Endothelial cell of umbilical vein (primary cell): Measurements from ENCODE around the gene NKAIN4. TPM values are rescaled to one million over a fixed set of nuclear protein-coding genes. Genes with fewer than 3 reads are reported as not detected.

Experiments
- BruUV-seq: library from RNA; stranded (reverse); fragments of 400-500 nt; replicated peaks from 2 replicates; lab custom pipeline; 2021; lab: Mats Ljungman, UMichigan
- CTCF ChIA-PET: fragments of 300-600, 350-600 bp; sonication (Branson Sonifier 250); formaldehyde crosslinking; loops from one replicate; lab custom pipeline; 2021; ENCODE audit warnings: antibody characterized with exemption, inconsistent platforms; lab: Charles Lee
- POLR2A ChIA-PET: fragments of 300-600, 350-600 bp; sonication (Branson Sonifier 250); formaldehyde crosslinking; loops from one replicate; lab custom pipeline; 2021; ENCODE audit warnings: antibody characterized with exemption, inconsistent platforms; lab: Charles Lee
- DNase-seq: peaks from one replicate; pipeline ENCODE4 v3.0.0-alpha.2; 2011; ENCODE audit warnings: low read depth, low spot score
- FAIRE-seq: peaks from 2 replicates; lab custom pipeline; 2011; peaks lifted over from hg19 to GRCh38; lab: Jason Lieb, UNC
- H2AFZ ChIP-seq: 2 replicates; pipeline ENCODE4 v1.6.0; 2012; ENCODE audit warnings: low read depth, low read length, control low read depth, inconsistent platforms
- H3K27ac ChIP-seq: 2 replicates; pipeline ENCODE4 v1.5.1; 2011; ENCODE audit warnings: low read depth, mild to moderate bottlenecking, control low read depth, low read length, moderate library complexity; ENCODE audit not compliant: insufficient read depth
- H3K27me3 ChIP-seq, 2 experiments: 2 replicates each; pipeline versions ENCODE4 v1.6.0 to v1.6.1; 2011; ENCODE audit warnings: low read length in 2 of 2, mixed read lengths in 1 of 2; ENCODE audit not compliant: control insufficient read depth in 2 of 2, insufficient read depth in 2 of 2
- H3K36me3 ChIP-seq, 2 experiments: 2 replicates in 1 of 2; 3 replicates in 1 of 2; pipeline ENCODE4 v1.5.1; 2011; ENCODE audit warnings: low read length in 2 of 2, mild to moderate bottlenecking in 1 of 2, moderate library complexity in 1 of 2; ENCODE audit not compliant: control insufficient read depth in 2 of 2, insufficient read depth in 2 of 2; ENCODE audit errors: extremely low read depth in 1 of 2
- H3K4me1 ChIP-seq: 3 replicates; pipeline ENCODE4 v1.5.1; 2011; ENCODE audit warnings: mild to moderate bottlenecking, low read length; ENCODE audit not compliant: control insufficient read depth, insufficient read depth; ENCODE audit errors: extremely low read depth
- H3K4me2 ChIP-seq: 2 replicates; pipeline ENCODE4 v1.6.1; 2011; ENCODE audit warnings: low read length, control low read depth, mixed read lengths; ENCODE audit not compliant: insufficient read depth
- H3K4me3 ChIP-seq, 3 experiments: fragments of 200-600 bp in 1 of 3; sonication (generic), shearing (Covaris generic) in 1 of 3; replicated peaks in 1 of 3; 2 replicates each; pipeline ENCODE4 v1.5.1; 2011 to 2016; ENCODE audit warnings: control low read depth in 3 of 3, low read length in 3 of 3, mild to moderate bottlenecking in 2 of 3, inconsistent platforms in 1 of 3, low read depth in 1 of 3, moderate library complexity in 1 of 3; ENCODE audit not compliant: insufficient read depth in 1 of 3
- H3K79me2 ChIP-seq: 2 replicates; pipeline ENCODE4 v1.6.0; 2012; ENCODE audit warnings: low read length, inconsistent platforms; ENCODE audit not compliant: control insufficient read depth, insufficient read depth
- H3K9ac ChIP-seq: replicated peaks from 2 replicates; pipeline ENCODE3; 2011; ENCODE audit warnings: low read length, control low read depth; ENCODE audit not compliant: insufficient read depth; ENCODE audit errors: extremely low read depth
- H3K9me1 ChIP-seq: replicated peaks from 3 replicates; pipeline ENCODE4 v1.6.0; 2011; ENCODE audit warnings: mild to moderate bottlenecking, low read length; ENCODE audit not compliant: control insufficient read depth, insufficient read depth; ENCODE audit errors: extremely low read depth
- H3K9me3 ChIP-seq: replicated peaks from 2 replicates; pipeline ENCODE4 v1.5.1; 2012; ENCODE audit warnings: low read length, inconsistent platforms; ENCODE audit not compliant: control insufficient read depth, insufficient read depth
- H4K20me1 ChIP-seq: replicated peaks from 2 replicates; pipeline ENCODE3; 2011; ENCODE audit warnings: mild to moderate bottlenecking, low read length; ENCODE audit not compliant: control insufficient read depth, insufficient read depth; ENCODE audit errors: extremely low read depth
- CTCF ChIP-seq, 2 donors: IDR thresholded peaks; 1 replicate in 1 of 2; 2 replicates in 1 of 2; pipeline ENCODE4 v1.5.1; 2011; ENCODE audit warnings: low read length in 2 of 2, mild to moderate bottlenecking in 2 of 2, moderate library complexity in 2 of 2, control low read depth in 1 of 2, inconsistent platforms in 1 of 2, low read depth in 1 of 2; ENCODE audit not compliant: insufficient read depth in 1 of 2; ENCODE audit errors: extremely low read depth in 1 of 2
- EZH2 ChIP-seq: IDR thresholded peaks from 2 replicates; pipeline ENCODE4 v1.6.1; 2012; ENCODE audit warnings: borderline replicate concordance, low read depth, mild to moderate bottlenecking, moderate library complexity, low read length, inconsistent platforms; ENCODE audit not compliant: severe bottlenecking
- FOS ChIP-seq: IDR thresholded peaks from 2 replicates; pipeline ENCODE4 v1.6.1; 2011; ENCODE audit warnings: mild to moderate bottlenecking, low read length, moderate library complexity, borderline replicate concordance; ENCODE audit not compliant: insufficient read depth
- GATA2 ChIP-seq: IDR thresholded peaks from 2 replicates; pipeline ENCODE4 v1.7.0; 2011; ENCODE audit warnings: low read depth, mild to moderate bottlenecking, moderate library complexity, mixed read lengths, low read length; ENCODE audit not compliant: insufficient read length, insufficient read depth
- JUN ChIP-seq: IDR thresholded peaks from 2 replicates; pipeline ENCODE4 v1.6.1; 2011; ENCODE audit warnings: borderline replicate concordance, low read depth; ENCODE audit not compliant: insufficient read length, insufficient read depth
- MAX ChIP-seq: IDR thresholded peaks from 2 replicates; pipeline ENCODE4 v1.6.1; 2011; ENCODE audit not compliant: insufficient read depth, insufficient read length
- MYC ChIP-seq: IDR thresholded peaks from one replicate; pipeline ENCODE4 v1.6.1; 2011; ENCODE audit warnings: mild to moderate bottlenecking, low read depth, low read length
- POLR2A ChIP-seq: IDR thresholded peaks from 2 replicates; pipeline ENCODE4 v1.6.1; 2012; ENCODE audit warnings: low read depth, mild to moderate bottlenecking, control low read depth, low read length
- POLR2AphosphoS5 ChIP-seq: IDR thresholded peaks from 2 replicates; pipeline ENCODE4 v1.6.1; 2012; ENCODE audit warnings: low read depth, mild to moderate bottlenecking, control low read depth, low read length, moderate library complexity; ENCODE audit not compliant: insufficient read depth
- dilution Hi-C: fragments of 300-500 bp; cut with MboI; formaldehyde crosslinking; loops from one replicate; pipeline ENCODE4 v1.15.0; 2019; ENCODE audit warnings: low sequenced_read_pairs; ENCODE audit not compliant: extremely low pct_ligation_motif_present
- intact Hi-C: fragments of 100-400 bp; cut with micrococcal nuclease; formaldehyde crosslinking; loops from one replicate; pipeline ENCODE4 v1.10.0; 2022
- polyA plus RNA-seq, 4 experiments: library from polyadenylated mRNA; depleted of rRNA in 3 of 4; stranded (reverse) in 3 of 4; unstranded in 1 of 4; fragments of >200 nt; gene quantifications; 2 replicates each; pipeline versions ENCODE4 v1.2.1 to v1.2.3, GENCODE V29; 2011 to 2012; ENCODE audit warnings: missing spikeins in 1 of 4
- total RNA-seq: library from RNA; stranded (reverse); gene quantifications from 2 replicates; pipeline ENCODE4 v1.2.3, GENCODE V29; 2021

Gene NKAIN4
- total and polyA plus RNA-seq, 2 donors (not counting 3 experiments of a cell fraction or from before 2014, with no cell fraction given): 0.04 TPM; not detected in 1

GRCh38 chr20:63206878-63207277 lies 47.4 kb downstream of the NKAIN4 start:
- BruUV-seq: no TSS peak
- Histone ChIP-seq H4K20me1 (no peaks in the 10 kb centered on the region), H3K27me3 (no peaks in the 10 kb centered on the region), H3K9me3 (no peaks in the 10 kb centered on the region), H3K27ac (no peak overlapping the region), H3K4me1 (no peaks in the 10 kb centered on the region), H3K4me3 (no peak overlapping the region), H3K4me2 (no peak overlapping the region), H3K9me1 (no peaks in the 10 kb centered on the region), H3K36me3 (peaks cover 12 to 62% of the 10 kb centered on the region in 2 experiments), H2AFZ (no peak overlapping the region), H3K9ac (no peak overlapping the region), H3K79me2 (peaks cover 85% of the 10 kb centered on the region)
- dilution Hi-C loops (no loop called here), intact Hi-C loops (no loop called here)
- ChIA-PET POLR2A (no interaction called here), CTCF (interaction anchor here (1.7 to 3.0 kb wide), 2 partner anchors 8 to 17 kb away, joined by 9 to 19 read pairs; partner anchors contain the start of gene YTHDF1)
- DNase-seq (no peak), FAIRE-seq (no peak)
- no peak for TF ChIP-seq MAX
- TF ChIP-seq MYC: no peak
- TF ChIP-seq GATA2: no peak
- no peak for TF ChIP-seq CTCF (IDR thresholded peaks at IDR 0.05; ENCODE audit: extremely low read depth in 1 of 2, insufficient read depth in 1 of 2, low read depth in 1 of 2, low read length in 2 of 2)
- TF ChIP-seq POLR2A: no peak
- TF ChIP-seq EZH2: no peak
- TF ChIP-seq POLR2AphosphoS5: no peak
- TF ChIP-seq FOS: no peak
- no peak for TF ChIP-seq JUN
